ENCODE measurements around the gene GPR173.

Gene GPR173

GRCh38 chrX:53048169-53049126, at the start of gene GPR173:
GPR173 (plus strand) TSS chrX:53048789; CDS start chrX:53076622, 27,833 bp downstream.
- DNase-seq, result no peak

- no peak for DNase-seq
Observed at GRCh38 chrX:53000447-53001135, 48.0 kb upstream of the GPR173 start.

- no peak for DNase-seq
Observed at GRCh38 chrX:53001958-53002357, 46.6 kb upstream of the GPR173 start.

- DNase-seq, result no peak
Observed at GRCh38 chrX:53003111-53003510, 45.5 kb upstream of the GPR173 start.

GRCh38 chrX:53004038-53004437, 44.6 kb upstream of the GPR173 start:
- DNase-seq, result no peak

- DNase-seq, result no peak
Observed at GRCh38 chrX:53004811-53005210, 43.8 kb upstream of the GPR173 start.

GRCh38 chrX:53005327-53005726, 43.3 kb upstream of the GPR173 start:
- no peak for DNase-seq

GRCh38 chrX:53009032-53009431, 39.6 kb upstream of the GPR173 start:
- no peak for DNase-seq

- no peak for DNase-seq
Observed at GRCh38 chrX:53013291-53013690, 35.3 kb upstream of the GPR173 start.

- no peak for DNase-seq
Observed at GRCh38 chrX:53018627-53019026, 30.0 kb upstream of the GPR173 start.

GRCh38 chrX:53022381-53022780, 26.2 kb upstream of the GPR173 start:
- DNase-seq, result no peak

GRCh38 chrX:53028678-53029077, 19.9 kb upstream of the GPR173 start:
- DNase-seq, result no peak

GRCh38 chrX:53031380-53031779, 17.2 kb upstream of the GPR173 start:
- no peak for DNase-seq

- DNase-seq, result no peak
Observed at GRCh38 chrX:53036149-53036548, 12.4 kb upstream of the GPR173 start.

- no peak for DNase-seq
Observed at GRCh38 chrX:53039236-53039635, 9.4 kb upstream of the GPR173 start.

GRCh38 chrX:53044995-53045394, 3.6 kb upstream of the GPR173 start:
- no peak for DNase-seq

GRCh38 chrX:53047228-53047627, 1.4 kb upstream of the GPR173 start:
- no peak for DNase-seq

- no peak for DNase-seq
Observed at GRCh38 chrX:53049127-53049517, 533 bp downstream of the GPR173 start.

- no peak for DNase-seq
Observed at GRCh38 chrX:53050841-53051240, 2.3 kb downstream of the GPR173 start.

GRCh38 chrX:53055244-53055849, 6.8 kb downstream of the GPR173 start:
- DNase-seq, result no peak

- no peak for DNase-seq
Observed at GRCh38 chrX:53056292-53056691, 7.7 kb downstream of the GPR173 start.

GRCh38 chrX:53065104-53065503, 16.5 kb downstream of the GPR173 start:
- DNase-seq, result no peak

- no peak for DNase-seq
Observed at GRCh38 chrX:53071064-53071463, 22.5 kb downstream of the GPR173 start.
